H1 (cell line): ENCODE results near the gene CEP41. TPM values are rescaled to one million over a fixed set of nuclear protein-coding genes. Genes with fewer than 3 reads are reported as not detected.

Experiments
- RNF2 ChIP-seq: fragments of 200-900, 300-1000 bp; sonication (generic); IDR thresholded peaks from 2 replicates; pipeline ENCODE4 v1.7.1; 2016; ENCODE audit warnings: borderline replicate concordance, low read depth, mild to moderate bottlenecking, antibody characterized with exemption, low read length; ENCODE audit not compliant: poor library complexity, severe bottlenecking; ENCODE audit errors: missing control alignments
- SP4 ChIP-seq: IDR thresholded peaks from 2 replicates; pipeline ENCODE4 v1.6.1; 2012; ENCODE audit warnings: low read length, inconsistent platforms
- polyA plus RNA-seq, 7 experiments: library from polyadenylated mRNA; depleted of rRNA in 3 of 7; stranded (reverse) in 5 of 7; unstranded in 2 of 7; fragments of >200 nt in 5 of 7; fragments of 200-250 nt in 2 of 7; gene quantifications; 1 replicate in 5 of 7; 2 replicates in 1 of 7; 4 replicates in 1 of 7; pipeline versions ENCODE4 v1.2.1 to v1.2.3, GENCODE V29; 2011 to 2013; ENCODE audit warnings: missing spikeins in 2 of 7, mixed read lengths in 2 of 7
- total RNA-seq: library from RNA; stranded (reverse); fragmentation: NEBNext Ultra II Directional; extraction: Animal tissue kit (Norgen Biotek cat#: 25700); gene quantifications from 2 replicates; pipeline ENCODE4 v1.2.1, GENCODE V29; 2021

CEP41 gene
- total and polyA plus RNA-seq, 2 of the 8 experiments (the other 6 are each of a cell fraction or from before 2014, with no cell fraction given): 9.3 to 12.8 TPM

DNA sequence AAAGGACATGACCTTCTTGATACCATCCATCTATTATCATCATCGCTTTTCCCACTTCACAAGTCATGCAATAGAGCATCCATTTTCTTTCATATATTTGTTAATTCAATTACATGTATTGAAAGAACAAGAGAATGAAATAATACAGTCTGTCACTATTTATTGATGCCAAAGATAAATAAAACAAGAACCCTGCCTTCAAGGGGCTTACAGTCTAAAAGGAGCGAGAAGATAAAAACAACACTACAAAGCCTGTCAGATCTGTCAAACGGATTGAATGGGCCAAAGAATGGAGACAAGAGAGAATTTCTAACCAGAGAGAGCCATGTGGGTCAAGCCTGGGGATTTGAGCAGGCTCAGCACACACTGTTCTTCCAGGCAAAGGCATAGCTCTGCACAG is 80.3 kb downstream of the CEP41 start (continued):
- TF ChIP-seq SP4 (no peak), RNF2 (no peak)
